ENCODE results near the gene EGLN3.

The EGLN3 gene

GRCh38 chr14:33880330-33880729, 70.5 kb downstream of the EGLN3 start:
- DNase-seq (ENCODE audit: low read depth, low spot score): no peak
- no peak overlapping the region for H3K27ac ChIP-seq

GRCh38 chr14:33879684-33880286, 71.1 kb downstream of the EGLN3 start:
- DNase-seq (ENCODE audit: low read depth, low spot score): no peak
- no peak overlapping the region for H3K27ac ChIP-seq

GRCh38 chr14:33876274-33876673, 74.6 kb downstream of the EGLN3 start:
- DNase-seq (ENCODE audit: low read depth, low spot score): no peak
- no peak overlapping the region for H3K27ac ChIP-seq
